Panc1 (cell line): Measurements from ENCODE around the gene ATP6V0A4. TPM values are rescaled to one million over a fixed set of nuclear protein-coding genes. Genes with fewer than 3 reads are reported as not detected.
"Not testable (repeated sequence)": the region's sequence is repeated elsewhere in the genome, so short reads cannot be mapped to it uniquely, and the experiment has no call there.

ENCODE experiments used
- ATAC-seq: fragments of 200-7000 bp; cut with Tn5 transposase; 2 replicates; pipeline ENCODE4 v1.9.1; 2020; ENCODE audit warnings: mild to moderate bottlenecking, moderate library complexity
- BruUV-seq: library from RNA; stranded (reverse); fragments of 400-500 nt; replicated peaks from 2 replicates; lab custom pipeline; 2021; lab: Mats Ljungman, UMichigan
- CTCF ChIA-PET: fragments of 300-600 bp; sonication (Branson Sonifier 250); formaldehyde crosslinking; loops from one replicate; lab custom pipeline; 2022; ENCODE audit warnings: antibody characterized with exemption; lab: Charles Lee
- POLR2A ChIA-PET: fragments of 300-600 bp; sonication (Branson Sonifier 250); formaldehyde crosslinking; loops from one replicate; lab custom pipeline; 2022; ENCODE audit warnings: antibody characterized with exemption; lab: Charles Lee
- DNase-seq: peaks from one replicate; pipeline ENCODE4 v3.0.0-alpha.2; 2010; ENCODE audit warnings: low read depth, low spot score
- H3K27ac ChIP-seq: 2 replicates; pipeline ENCODE4 v1.5.1; 2011; ENCODE audit warnings: mild to moderate bottlenecking, low read length, inconsistent platforms
- H3K27me3 ChIP-seq: fragments of 200-500 bp; sonication (Bioruptor generic); 2 replicates; pipeline ENCODE4 v1.6.0; 2014; ENCODE audit warnings: low read length, inconsistent platforms; ENCODE audit not compliant: control insufficient read depth, insufficient read depth
- H3K36me3 ChIP-seq: fragments of 200-500 bp; sonication (Bioruptor generic); 2 replicates; pipeline ENCODE4 v1.5.1; 2014; ENCODE audit warnings: inconsistent platforms, mild to moderate bottlenecking, low read length, moderate library complexity; ENCODE audit not compliant: control insufficient read depth, insufficient read depth
- H3K4me1 ChIP-seq: 2 replicates; pipeline ENCODE4 v1.5.1; 2011; ENCODE audit warnings: inconsistent platforms, mild to moderate bottlenecking, low read length, moderate library complexity; ENCODE audit not compliant: control insufficient read depth, insufficient read depth
- H3K4me3 ChIP-seq, 2 experiments: 2 replicates each; pipeline ENCODE4 v1.5.1; 2011 to 2012; ENCODE audit warnings: low read depth in 2 of 2, low read length in 2 of 2, mild to moderate bottlenecking in 2 of 2, inconsistent platforms in 1 of 2, moderate library complexity in 1 of 2
- H3K9me3 ChIP-seq: fragments of 200-500 bp; sonication (Bioruptor generic); 2 replicates; pipeline ENCODE4 v1.5.1; 2014; ENCODE audit warnings: low read depth, mild to moderate bottlenecking, inconsistent platforms, low read length, moderate library complexity; ENCODE audit not compliant: control insufficient read depth, insufficient read depth
- CTCF ChIP-seq: fragments of 450-650 bp; IDR thresholded peaks from 2 replicates; pipeline ENCODE4 v1.5.1; 2017; ENCODE audit warnings: mild to moderate bottlenecking
- POLR2AphosphoS5 ChIP-seq: IDR thresholded peaks from 2 replicates; pipeline ENCODE4 v1.6.1; 2012; ENCODE audit warnings: mild to moderate bottlenecking, low read depth, low read length, moderate library complexity
- REST ChIP-seq, 2 experiments: IDR thresholded peaks; 2 replicates each; pipeline ENCODE4 v1.6.1; 2011 to 2012; ENCODE audit warnings: low read depth in 2 of 2, control low read depth in 1 of 2, low read length in 1 of 2, mild to moderate bottlenecking in 1 of 2, moderate library complexity in 1 of 2; ENCODE audit not compliant: insufficient read depth in 1 of 2
- SIN3A ChIP-seq: IDR thresholded peaks from 2 replicates; pipeline ENCODE4 v1.6.1; 2012; ENCODE audit warnings: low read depth, mild to moderate bottlenecking, low read length, moderate library complexity, borderline replicate concordance; ENCODE audit not compliant: insufficient read depth
- TCF7L2 ChIP-seq: IDR thresholded peaks from 2 replicates; pipeline ENCODE4 v1.6.1; 2011; ENCODE audit warnings: mild to moderate bottlenecking, low read depth, low read length, inconsistent platforms
- in situ Hi-C: cut with HindIII; loops from 2 replicates; pipeline ENCODE4 v1.10.0; 2016; ENCODE audit warnings: low sequenced_read_pairs, low pct_unique_long_range_greater_than_20kb
- intact Hi-C: fragments of 100-400 bp; cut with micrococcal nuclease; formaldehyde crosslinking; loops from one replicate; pipeline ENCODE4 v1.10.0; 2022; ENCODE audit not compliant: unreplicated experiment
- total RNA-seq: library from RNA; stranded (reverse); gene quantifications from one replicate; pipeline ENCODE4 v1.2.1, GENCODE V29; 2021; ENCODE audit not compliant: unreplicated experiment

The ATP6V0A4 gene
- total RNA-seq, 1 experiment from 2014 or later = 0.15 TPM

GRCh38 chr7:138735399-138735798 is 62.6 kb downstream of the ATP6V0A4 start:
- intact Hi-C loops = loop anchor here (5.0 kb wide), 4 partner anchors 268 to 833 kb away; partner anchors contain the start of gene CREB3L2
- BruUV-seq = no TSS peak
- ATAC-seq (no peak), DNase-seq (no peak)
- CTCF ChIA-PET = no interaction called here
- in situ Hi-C loops = no loop called here
- Histone ChIP-seq H3K36me3 (no peaks in the 10 kb centered on the region), H3K27ac (no peak overlapping the region), H3K4me3 (no peak overlapping the region), H3K4me1 (no peaks in the 10 kb centered on the region), H3K27me3 (no peaks in the 10 kb centered on the region), H3K9me3 (no peaks in the 10 kb centered on the region)
- TF ChIP-seq REST (IDR thresholded peaks at IDR 0.05; ENCODE audit: insufficient read depth in 1 of 2, low read depth in 2 of 2, low read length in 1 of 2) (0 out of 4 replicates have a peak, but pooled peaks of 1 of the 2 experiments have one; percentile 35), CTCF (no peak), TCF7L2 (no peak)
- POLR2A ChIA-PET = no interaction called here

GRCh38 chr7:138731733-138732132 is 66.3 kb downstream of the ATP6V0A4 start:
- POLR2A ChIA-PET, ATAC-seq, CTCF ChIA-PET, H3K27ac ChIP-seq, H3K9me3 ChIP-seq, H3K27me3 ChIP-seq, BruUV-seq, in situ Hi-C loops, H3K4me3 ChIP-seq, H3K36me3 ChIP-seq, intact Hi-C loops, DNase-seq, H3K4me1 ChIP-seq: not testable (repeated sequence)

- H3K27me3 ChIP-seq = no peaks in the 10 kb centered on the region
- no peaks in the 10 kb centered on the region for H3K9me3 ChIP-seq
- POLR2A ChIA-PET = no interaction called here
- CTCF ChIA-PET = no interaction called here
- in situ Hi-C loops (no loop called here), intact Hi-C loops (no loop called here)
- no peaks in the 10 kb centered on the region for H3K36me3 ChIP-seq
- H3K4me1 ChIP-seq = no peaks in the 10 kb centered on the region
- ATAC-seq (no peak), DNase-seq (no peak)
- no peak overlapping the region for H3K4me3 ChIP-seq
- TF ChIP-seq CTCF (no peak), SIN3A (no peak), POLR2AphosphoS5 (no peak), TCF7L2 (no peak), REST (IDR thresholded peaks at IDR 0.05; ENCODE audit: insufficient read depth in 1 of 2, low read depth in 2 of 2, low read length in 1 of 2) (no peak)
- no peak overlapping the region for H3K27ac ChIP-seq
- no TSS peak for BruUV-seq
These were observed 68.6 kb downstream of the ATP6V0A4 start for GRCh38 chr7:138729444-138729843.
